Natural killer cell (primary cell): ENCODE data around the gene ACTR2. TPM values are rescaled to one million over a fixed set of nuclear protein-coding genes. Genes with fewer than 3 reads are reported as not detected.

Experiments used
- ATAC-seq, 3 donors: fragments of 150-1000 bp in 2 of 3; fragments of 200-7000 bp in 1 of 3; cut with Tn5 transposase; 1 replicate in 1 of 3; 2 replicates in 2 of 3; pipeline ENCODE4 v1.10.0; 2021; ENCODE audit warnings: mild to moderate bottlenecking in 2 of 3, moderate library complexity in 2 of 3
- DNase-seq, 2 donors: peaks; one replicate each; pipeline versions ENCODE4 v3.0.0 to v3.0.0-alpha.2; 2013 to 2021; ENCODE audit warnings: mixed read lengths in 1 of 2
- H3K27ac ChIP-seq: one replicate; pipeline ENCODE4 v1.5.1; 2013; ENCODE audit warnings: mild to moderate bottlenecking, low read length
- H3K27me3 ChIP-seq: one replicate; pipeline ENCODE4 v1.6.1; 2013; ENCODE audit warnings: low read length; ENCODE audit not compliant: control insufficient read depth, insufficient read depth
- H3K36me3 ChIP-seq: one replicate; pipeline ENCODE4 v1.6.1; 2013; ENCODE audit warnings: low read length; ENCODE audit not compliant: control insufficient read depth, insufficient read depth
- H3K4me1 ChIP-seq: one replicate; pipeline ENCODE4 v1.6.1; 2013; ENCODE audit warnings: low read length; ENCODE audit not compliant: control insufficient read depth, insufficient read depth
- H3K4me3 ChIP-seq: one replicate; pipeline ENCODE4 v1.5.1; 2013; ENCODE audit warnings: low read length
- H3K9me3 ChIP-seq: one replicate; pipeline ENCODE4 v1.6.1; 2013; ENCODE audit warnings: low read length; ENCODE audit not compliant: control insufficient read depth, insufficient read depth
- H3K27ac Mint-ChIP-seq, 2 donors: one replicate each; pipeline ENCODE4 v1.8.0; 2022; ENCODE audit warnings: mild to moderate bottlenecking in 2 of 2, mixed read lengths in 2 of 2, moderate library complexity in 1 of 2
- H3K27me3 Mint-ChIP-seq, 2 donors: one replicate each; pipeline ENCODE4 v1.8.0; 2022; ENCODE audit warnings: low read depth in 2 of 2, mixed read lengths in 2 of 2
- H3K36me3 Mint-ChIP-seq: one replicate; pipeline ENCODE4 v1.8.0; 2022; ENCODE audit warnings: mixed read lengths
- H3K4me1 Mint-ChIP-seq, 2 donors: one replicate each; pipeline ENCODE4 v1.8.0; 2022; ENCODE audit warnings: mixed read lengths in 2 of 2
- H3K4me3 Mint-ChIP-seq: one replicate; pipeline ENCODE4 v1.8.0; 2022; ENCODE audit warnings: mild to moderate bottlenecking, moderate library complexity, mixed read lengths
- H3K9me3 Mint-ChIP-seq, 2 donors: one replicate each; pipeline ENCODE4 v1.8.0; 2022; ENCODE audit warnings: mixed read lengths in 2 of 2
- WGBS: methylation state at CpG from one replicate; pipeline ENCODE4 v1.1.7; 2013; ENCODE audit warnings: missing lambda C conversion rate; ENCODE audit not compliant: insufficient coverage; 5-methylcytosine and 5-hydroxymethylcytosine counted together
- intact Hi-C: fragments of 100-400 bp; cut with micrococcal nuclease; formaldehyde crosslinking; loops from one replicate; pipeline ENCODE4 v1.14.2; 2022
- total RNA-seq, 4 donors: library from RNA; stranded (reverse); fragments of 120-200 nt in 1 of 4; gene quantifications; one replicate each; pipeline versions ENCODE4 v1.2.3 to v1.2.4, GENCODE V29; 2013 to 2022
- TF ChIP-seq, protein P1 (sequence below): fragments of 200-600 bp; IDR thresholded peaks from one replicate; pipeline ENCODE4 v1.8.0; 2022; ENCODE audit warnings: antibody characterized with exemption

ACTR2 gene
- total RNA-seq, 3 donors from 2014 or later (not counting 1 experiment from before 2014, with no cell fraction given): 346 to 404 (median 403) TPM

- no peak for DNase-seq
- Mint-ChIP-seq H3K4me3 (no peak overlapping the region), H3K27ac (no peak overlapping the region), H3K9me3 (no peaks in the 10 kb centered on the region), H3K36me3 (no peaks in the 10 kb centered on the region), H3K4me1 (no peaks in the 10 kb centered on the region), H3K27me3 (peaks cover 0 to 3% of the 10 kb centered on the region in 2 donors)
- ATAC-seq: peak in 1 of 3 donors; percentile 49
- Histone ChIP-seq H3K9me3 (no peaks in the 10 kb centered on the region), H3K27ac (no peak overlapping the region), H3K4me3 (no peak overlapping the region), H3K36me3 (no peaks in the 10 kb centered on the region), H3K27me3 (no peaks in the 10 kb centered on the region), H3K4me1 (no peaks in the 10 kb centered on the region)
- TF ChIP-seq, protein P1, sequence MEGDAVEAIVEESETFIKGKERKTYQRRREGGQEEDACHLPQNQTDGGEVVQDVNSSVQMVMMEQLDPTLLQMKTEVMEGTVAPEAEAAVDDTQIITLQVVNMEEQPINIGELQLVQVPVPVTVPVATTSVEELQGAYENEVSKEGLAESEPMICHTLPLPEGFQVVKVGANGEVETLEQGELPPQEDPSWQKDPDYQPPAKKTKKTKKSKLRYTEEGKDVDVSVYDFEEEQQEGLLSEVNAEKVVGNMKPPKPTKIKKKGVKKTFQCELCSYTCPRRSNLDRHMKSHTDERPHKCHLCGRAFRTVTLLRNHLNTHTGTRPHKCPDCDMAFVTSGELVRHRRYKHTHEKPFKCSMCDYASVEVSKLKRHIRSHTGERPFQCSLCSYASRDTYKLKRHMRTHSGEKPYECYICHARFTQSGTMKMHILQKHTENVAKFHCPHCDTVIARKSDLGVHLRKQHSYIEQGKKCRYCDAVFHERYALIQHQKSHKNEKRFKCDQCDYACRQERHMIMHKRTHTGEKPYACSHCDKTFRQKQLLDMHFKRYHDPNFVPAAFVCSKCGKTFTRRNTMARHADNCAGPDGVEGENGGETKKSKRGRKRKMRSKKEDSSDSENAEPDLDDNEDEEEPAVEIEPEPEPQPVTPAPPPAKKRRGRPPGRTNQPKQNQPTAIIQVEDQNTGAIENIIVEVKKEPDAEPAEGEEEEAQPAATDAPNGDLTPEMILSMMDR: no peak
- intact Hi-C loops: no loop called here
- 97% methylated on average over 19 of the region's 20 CpGs for WGBS
Measured at GRCh38 chr2:65204461-65205210, 23.0 kb upstream of the ACTR2 start.

DNA sequence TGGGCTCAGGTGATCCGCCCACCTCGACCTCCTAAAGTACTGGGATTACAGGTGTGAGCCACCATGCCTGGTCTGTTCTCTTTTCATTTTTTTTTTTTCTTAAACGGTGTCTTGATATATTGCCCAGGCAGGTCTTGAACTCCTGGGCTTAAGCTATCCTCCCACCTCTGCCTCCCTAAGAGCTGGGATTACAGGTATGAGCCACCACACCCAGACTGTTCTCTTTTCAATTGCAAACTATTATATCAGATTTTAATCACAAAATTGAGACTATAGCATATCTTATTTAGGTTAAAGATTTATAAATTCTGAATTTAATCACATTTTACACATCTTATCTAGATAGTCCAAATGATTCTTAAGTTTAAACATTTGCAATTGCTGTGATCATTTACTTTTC is 15.5 kb upstream of the ACTR2 start:
- 94% methylated on average over 3 of the region's 3 CpGs for WGBS
- Histone ChIP-seq H3K9me3 (no peaks in the 10 kb centered on the region), H3K36me3 (no peaks in the 10 kb centered on the region), H3K4me1 (no peaks in the 10 kb centered on the region), H3K27ac (no peak overlapping the region), H3K27me3 (no peaks in the 10 kb centered on the region), H3K4me3 (no peak overlapping the region)
- Mint-ChIP-seq H3K9me3 (no peaks in the 10 kb centered on the region), H3K27me3 (no peaks in the 10 kb centered on the region), H3K36me3 (no peaks in the 10 kb centered on the region), H3K27ac (no peak overlapping the region), H3K4me3 (no peak overlapping the region), H3K4me1 (no peaks in the 10 kb centered on the region)
- intact Hi-C loops: no loop called here
- TF ChIP-seq, protein P1: no peak
- no peak for DNase-seq
- ATAC-seq: no peak

GRCh38 chr2:65212619-65213018 is 15.0 kb upstream of the ACTR2 start:
- Histone ChIP-seq H3K9me3 (no peaks in the 10 kb centered on the region), H3K27ac (no peak overlapping the region), H3K4me1 (no peaks in the 10 kb centered on the region), H3K27me3 (no peaks in the 10 kb centered on the region), H3K36me3 (no peaks in the 10 kb centered on the region), H3K4me3 (no peak overlapping the region)
- no peak overlapping the region for H3K4me3 Mint-ChIP-seq
- DNase-seq (no peak), ATAC-seq (no peak)
- H3K27ac Mint-ChIP-seq: no peak overlapping the region
- TF ChIP-seq, protein P1: no peak
- H3K27me3 Mint-ChIP-seq: no peaks in the 10 kb centered on the region
- intact Hi-C loops: no loop called here
- no peaks in the 10 kb centered on the region for H3K4me1 Mint-ChIP-seq
- no peaks in the 10 kb centered on the region for H3K36me3 Mint-ChIP-seq
- no peaks in the 10 kb centered on the region for H3K9me3 Mint-ChIP-seq

GRCh38 chr2:65213035-65213434 is 14.6 kb upstream of the ACTR2 start:
- 100% methylated on average over 3 of the region's 9 CpGs for WGBS
- Histone ChIP-seq H3K27ac (no peak overlapping the region), H3K36me3 (no peaks in the 10 kb centered on the region), H3K4me3 (no peak overlapping the region), H3K4me1 (no peaks in the 10 kb centered on the region), H3K27me3 (no peaks in the 10 kb centered on the region), H3K9me3 (no peaks in the 10 kb centered on the region)
- no peak for ATAC-seq
- DNase-seq: no peak
- Mint-ChIP-seq H3K9me3 (no peaks in the 10 kb centered on the region), H3K27me3 (no peaks in the 10 kb centered on the region), H3K4me3 (no peak overlapping the region), H3K4me1 (no peaks in the 10 kb centered on the region), H3K36me3 (no peaks in the 10 kb centered on the region), H3K27ac (no peak overlapping the region)
- intact Hi-C loops: no loop called here
- TF ChIP-seq, protein P1: no peak
